ENCODE measurements around the gene GNB1L. TPM values are rescaled to one million over a fixed set of nuclear protein-coding genes. Genes with fewer than 3 reads are reported as not detected.

The GNB1L gene
- total and polyA plus RNA-seq, 2 of the 13 experiments (the other 11 are each of a cell fraction or from before 2014, with no cell fraction given) = 2.5 to 7.4 TPM

DNA sequence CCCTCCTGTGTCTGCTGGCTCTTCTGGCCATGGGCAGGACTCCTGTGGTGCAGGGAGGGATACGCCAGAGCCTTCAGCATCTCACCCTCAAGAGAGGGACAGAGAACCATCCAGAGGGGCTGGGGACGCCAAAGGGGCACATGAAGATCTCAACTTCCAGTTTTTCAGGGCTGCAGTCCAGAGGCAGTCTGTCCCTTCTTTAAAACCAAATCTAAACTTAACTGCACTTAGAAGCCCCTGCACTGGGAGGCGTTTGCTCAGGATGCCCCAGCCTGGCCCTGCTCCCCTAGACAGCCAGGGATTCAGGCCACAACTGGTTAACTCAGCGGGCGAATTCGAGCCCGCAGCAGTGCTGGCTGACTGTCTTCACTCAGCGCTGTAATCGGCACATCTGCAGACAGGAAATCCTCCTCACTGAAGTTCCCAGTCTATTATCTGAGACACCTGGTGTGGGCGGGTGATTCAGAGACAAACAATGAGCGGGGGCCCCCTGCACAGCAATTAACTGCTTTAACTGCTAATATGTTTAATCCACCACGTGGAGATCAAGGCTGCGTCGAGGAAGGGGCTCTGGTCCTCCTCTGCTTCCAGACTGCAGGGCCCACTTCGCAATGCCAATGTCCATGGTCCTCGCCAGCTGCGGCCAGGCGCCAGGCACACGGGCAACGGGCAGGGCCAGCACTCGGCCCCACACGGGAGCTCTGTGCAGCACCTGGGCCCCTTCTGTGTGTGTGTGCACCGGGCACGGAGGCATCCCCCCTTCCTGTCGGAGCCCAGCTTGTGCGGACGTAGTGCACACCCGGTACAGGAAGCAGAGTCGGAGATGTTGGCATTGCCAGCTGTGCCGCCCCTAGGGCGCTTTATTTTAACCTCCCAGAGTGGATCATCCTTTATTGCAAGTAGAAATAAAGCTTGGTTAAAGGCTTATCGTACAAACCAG lies 36.9 kb upstream of the GNB1L start (continued):
- TF ChIP-seq, protein P1, sequence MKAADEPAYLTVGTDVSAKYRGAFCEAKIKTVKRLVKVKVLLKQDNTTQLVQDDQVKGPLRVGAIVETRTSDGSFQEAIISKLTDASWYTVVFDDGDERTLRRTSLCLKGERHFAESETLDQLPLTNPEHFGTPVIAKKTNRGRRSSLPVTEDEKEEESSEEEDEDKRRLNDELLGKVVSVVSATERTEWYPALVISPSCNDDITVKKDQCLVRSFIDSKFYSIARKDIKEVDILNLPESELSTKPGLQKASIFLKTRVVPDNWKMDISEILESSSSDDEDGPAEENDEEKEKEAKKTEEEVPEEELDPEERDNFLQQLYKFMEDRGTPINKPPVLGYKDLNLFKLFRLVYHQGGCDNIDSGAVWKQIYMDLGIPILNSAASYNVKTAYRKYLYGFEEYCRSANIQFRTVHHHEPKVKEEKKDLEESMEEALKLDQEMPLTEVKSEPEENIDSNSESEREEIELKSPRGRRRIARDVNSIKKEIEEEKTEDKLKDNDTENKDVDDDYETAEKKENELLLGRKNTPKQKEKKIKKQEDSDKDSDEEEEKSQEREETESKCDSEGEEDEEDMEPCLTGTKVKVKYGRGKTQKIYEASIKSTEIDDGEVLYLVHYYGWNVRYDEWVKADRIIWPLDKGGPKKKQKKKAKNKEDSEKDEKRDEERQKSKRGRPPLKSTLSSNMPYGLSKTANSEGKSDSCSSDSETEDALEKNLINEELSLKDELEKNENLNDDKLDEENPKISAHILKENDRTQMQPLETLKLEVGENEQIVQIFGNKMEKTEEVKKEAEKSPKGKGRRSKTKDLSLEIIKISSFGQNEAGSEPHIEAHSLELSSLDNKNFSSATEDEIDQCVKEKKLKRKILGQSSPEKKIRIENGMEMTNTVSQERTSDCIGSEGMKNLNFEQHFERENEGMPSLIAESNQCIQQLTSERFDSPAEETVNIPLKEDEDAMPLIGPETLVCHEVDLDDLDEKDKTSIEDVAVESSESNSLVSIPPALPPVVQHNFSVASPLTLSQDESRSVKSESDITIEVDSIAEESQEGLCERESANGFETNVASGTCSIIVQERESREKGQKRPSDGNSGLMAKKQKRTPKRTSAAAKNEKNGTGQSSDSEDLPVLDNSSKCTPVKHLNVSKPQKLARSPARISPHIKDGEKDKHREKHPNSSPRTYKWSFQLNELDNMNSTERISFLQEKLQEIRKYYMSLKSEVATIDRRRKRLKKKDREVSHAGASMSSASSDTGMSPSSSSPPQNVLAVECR (CRISPR knock-in tag; IDR thresholded peaks at IDR 0.05; ENCODE audit: borderline replicate concordance) = 0 out of 2 replicates have a peak, but pooled peaks have one; percentile 56
- peak; percentile 12; the same call in 1 of the 2 replicates for TF ChIP-seq DNMT1 (CRISPR knock-in tag; IDR thresholded peaks at IDR 0.05)
- TF ChIP-seq TBP (CRISPR knock-in tag; IDR thresholded peaks at IDR 0.05) = no peak
- TF ChIP-seq, protein P2, sequence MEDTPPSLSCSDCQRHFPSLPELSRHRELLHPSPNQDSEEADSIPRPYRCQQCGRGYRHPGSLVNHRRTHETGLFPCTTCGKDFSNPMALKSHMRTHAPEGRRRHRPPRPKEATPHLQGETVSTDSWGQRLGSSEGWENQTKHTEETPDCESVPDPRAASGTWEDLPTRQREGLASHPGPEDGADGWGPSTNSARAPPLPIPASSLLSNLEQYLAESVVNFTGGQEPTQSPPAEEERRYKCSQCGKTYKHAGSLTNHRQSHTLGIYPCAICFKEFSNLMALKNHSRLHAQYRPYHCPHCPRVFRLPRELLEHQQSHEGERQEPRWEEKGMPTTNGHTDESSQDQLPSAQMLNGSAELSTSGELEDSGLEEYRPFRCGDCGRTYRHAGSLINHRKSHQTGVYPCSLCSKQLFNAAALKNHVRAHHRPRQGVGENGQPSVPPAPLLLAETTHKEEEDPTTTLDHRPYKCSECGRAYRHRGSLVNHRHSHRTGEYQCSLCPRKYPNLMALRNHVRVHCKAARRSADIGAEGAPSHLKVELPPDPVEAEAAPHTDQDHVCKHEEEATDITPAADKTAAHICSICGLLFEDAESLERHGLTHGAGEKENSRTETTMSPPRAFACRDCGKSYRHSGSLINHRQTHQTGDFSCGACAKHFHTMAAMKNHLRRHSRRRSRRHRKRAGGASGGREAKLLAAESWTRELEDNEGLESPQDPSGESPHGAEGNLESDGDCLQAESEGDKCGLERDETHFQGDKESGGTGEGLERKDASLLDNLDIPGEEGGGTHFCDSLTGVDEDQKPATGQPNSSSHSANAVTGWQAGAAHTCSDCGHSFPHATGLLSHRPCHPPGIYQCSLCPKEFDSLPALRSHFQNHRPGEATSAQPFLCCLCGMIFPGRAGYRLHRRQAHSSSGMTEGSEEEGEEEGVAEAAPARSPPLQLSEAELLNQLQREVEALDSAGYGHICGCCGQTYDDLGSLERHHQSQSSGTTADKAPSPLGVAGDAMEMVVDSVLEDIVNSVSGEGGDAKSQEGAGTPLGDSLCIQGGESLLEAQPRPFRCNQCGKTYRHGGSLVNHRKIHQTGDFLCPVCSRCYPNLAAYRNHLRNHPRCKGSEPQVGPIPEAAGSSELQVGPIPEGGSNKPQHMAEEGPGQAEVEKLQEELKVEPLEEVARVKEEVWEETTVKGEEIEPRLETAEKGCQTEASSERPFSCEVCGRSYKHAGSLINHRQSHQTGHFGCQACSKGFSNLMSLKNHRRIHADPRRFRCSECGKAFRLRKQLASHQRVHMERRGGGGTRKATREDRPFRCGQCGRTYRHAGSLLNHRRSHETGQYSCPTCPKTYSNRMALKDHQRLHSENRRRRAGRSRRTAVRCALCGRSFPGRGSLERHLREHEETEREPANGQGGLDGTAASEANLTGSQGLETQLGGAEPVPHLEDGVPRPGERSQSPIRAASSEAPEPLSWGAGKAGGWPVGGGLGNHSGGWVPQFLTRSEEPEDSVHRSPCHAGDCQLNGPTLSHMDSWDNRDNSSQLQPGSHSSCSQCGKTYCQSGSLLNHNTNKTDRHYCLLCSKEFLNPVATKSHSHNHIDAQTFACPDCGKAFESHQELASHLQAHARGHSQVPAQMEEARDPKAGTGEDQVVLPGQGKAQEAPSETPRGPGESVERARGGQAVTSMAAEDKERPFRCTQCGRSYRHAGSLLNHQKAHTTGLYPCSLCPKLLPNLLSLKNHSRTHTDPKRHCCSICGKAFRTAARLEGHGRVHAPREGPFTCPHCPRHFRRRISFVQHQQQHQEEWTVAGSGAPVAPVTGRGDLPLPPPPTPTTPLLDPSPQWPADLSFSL (CRISPR knock-in tag; IDR thresholded peaks at IDR 0.05) = no peak
- TF ChIP-seq SIN3B (IDR thresholded peaks at IDR 0.05; ENCODE audit: low read length) = no peak
- no peak for TF ChIP-seq SMC3 (IDR thresholded peaks at IDR 0.05; ENCODE audit: low read length)
- TF ChIP-seq, protein P3, sequence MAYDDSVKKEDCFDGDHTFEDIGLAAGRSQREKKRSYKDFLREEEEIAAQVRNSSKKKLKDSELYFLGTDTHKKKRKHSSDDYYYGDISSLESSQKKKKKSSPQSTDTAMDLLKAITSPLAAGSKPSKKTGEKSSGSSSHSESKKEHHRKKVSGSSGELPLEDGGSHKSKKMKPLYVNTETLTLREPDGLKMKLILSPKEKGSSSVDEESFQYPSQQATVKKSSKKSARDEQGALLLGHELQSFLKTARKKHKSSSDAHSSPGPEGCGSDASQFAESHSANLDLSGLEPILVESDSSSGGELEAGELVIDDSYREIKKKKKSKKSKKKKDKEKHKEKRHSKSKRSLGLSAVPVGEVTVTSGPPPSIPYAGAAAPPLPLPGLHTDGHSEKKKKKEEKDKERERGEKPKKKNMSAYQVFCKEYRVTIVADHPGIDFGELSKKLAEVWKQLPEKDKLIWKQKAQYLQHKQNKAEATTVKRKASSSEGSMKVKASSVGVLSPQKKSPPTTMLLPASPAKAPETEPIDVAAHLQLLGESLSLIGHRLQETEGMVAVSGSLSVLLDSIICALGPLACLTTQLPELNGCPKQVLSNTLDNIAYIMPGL (CRISPR knock-in tag; IDR thresholded peaks at IDR 0.05; ENCODE audit: borderline replicate concordance in 1 of 2, low read depth in 1 of 2) = peak in 1 of 2 experiments; percentile 3; a peak in 1 of 4 replicates
- TF ChIP-seq ZNF761 (CRISPR knock-in tag; conservative IDR thresholded peaks at IDR 0.05) = 0 out of 2 replicates have a peak, but pooled peaks have one; percentile 21
- peak; percentile 46 for TF ChIP-seq RBM22 (optimal IDR thresholded peaks at IDR 0.05; ENCODE audit: low read length)
- no peak for TF ChIP-seq ZNF562 (CRISPR knock-in tag; IDR thresholded peaks at IDR 0.05; ENCODE audit: borderline replicate concordance)
- TF ChIP-seq ZNF230 (CRISPR knock-in tag; IDR thresholded peaks at IDR 0.05) = no peak
- TF ChIP-seq, protein P4, sequence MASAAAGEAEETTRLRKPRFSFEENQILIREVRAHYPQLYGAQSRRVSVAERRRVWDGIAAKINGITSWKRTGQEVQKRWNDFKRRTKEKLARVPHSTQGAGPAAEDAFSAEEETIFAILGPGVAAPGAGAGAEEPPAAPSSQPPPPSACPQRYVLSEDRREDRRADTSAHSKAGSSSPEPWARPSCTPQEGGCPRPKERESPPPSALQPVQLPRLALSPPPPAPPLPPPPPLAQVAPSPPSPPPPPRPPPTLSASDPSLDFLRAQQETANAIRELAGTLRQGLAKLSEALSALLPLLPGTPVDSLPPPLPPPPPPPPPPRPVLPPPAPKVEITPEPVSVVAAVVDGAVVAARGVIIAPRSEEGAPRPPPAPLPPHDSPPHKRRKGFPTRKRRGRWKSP (CRISPR knock-in tag; IDR thresholded peaks at IDR 0.05) = no peak; the same call in 1 of the 2 replicates
- no peak for TF ChIP-seq ZNF382 (CRISPR knock-in tag; IDR thresholded peaks at IDR 0.05; ENCODE audit: borderline replicate concordance)

Data from HepG2 (cell line).